Loucy (cell line): ENCODE measurements around the gene SIPA1.

Experiments
- H2AFZ ChIP-seq: fragments of 200-600 bp; sonication (generic); 2 replicates; pipeline ENCODE4 v1.6.0; 2016; ENCODE audit warnings: antibody characterized with exemption, mild to moderate bottlenecking, low read length, moderate library complexity
- H3F3A ChIP-seq: fragments of 200-600 bp; 2 replicates; pipeline ENCODE4 v1.6.0; 2016; ENCODE audit warnings: antibody characterized with exemption, low read depth, mild to moderate bottlenecking
- H3K27me3 ChIP-seq: fragments of 200-600 bp; sonication (generic); 2 replicates; pipeline ENCODE4 v1.6.1; 2014; ENCODE audit warnings: low read length, mild to moderate bottlenecking; ENCODE audit not compliant: insufficient read depth, poor library complexity, severe bottlenecking
- H3K36me3 ChIP-seq: fragments of 200-600 bp; sonication (generic); 2 replicates; pipeline ENCODE4 v1.6.1; 2016; ENCODE audit warnings: low read length; ENCODE audit not compliant: insufficient read depth
- H3K4me1 ChIP-seq: fragments of 200-600 bp; sonication (generic); 2 replicates; pipeline ENCODE4 v1.5.1; 2014; ENCODE audit warnings: low read length, mild to moderate bottlenecking; ENCODE audit not compliant: insufficient read depth, poor library complexity, severe bottlenecking
- H3K4me2 ChIP-seq: fragments of 200-600 bp; sonication (generic); 2 replicates; pipeline ENCODE4 v1.6.0; 2014; ENCODE audit warnings: antibody characterized with exemption, low read length, low read depth, mild to moderate bottlenecking; ENCODE audit not compliant: poor library complexity, severe bottlenecking
- H3K4me3 ChIP-seq: fragments of 200-600 bp; sonication (generic); 2 replicates; pipeline ENCODE4 v1.5.1; 2014; ENCODE audit warnings: low read length, mild to moderate bottlenecking, mixed read lengths; ENCODE audit not compliant: poor library complexity, severe bottlenecking
- H3K79me2 ChIP-seq: fragments of 200-600 bp; sonication (generic); 2 replicates; pipeline ENCODE4 v1.6.1; 2014; ENCODE audit warnings: low read length; ENCODE audit not compliant: insufficient read depth
- H3K9ac ChIP-seq: fragments of 200-600 bp; sonication (generic); 2 replicates; pipeline ENCODE4 v1.6.0; 2014; ENCODE audit warnings: mild to moderate bottlenecking, low read depth, low read length, moderate library complexity; ENCODE audit not compliant: poor library complexity, severe bottlenecking
- H3K9me2 ChIP-seq: fragments of 200-600 bp; sonication (generic); replicated peaks from 2 replicates; pipeline ENCODE4 v1.6.1; 2016; ENCODE audit warnings: low read depth, low read length, mixed read lengths
- H3K9me3 ChIP-seq: fragments of 200-600 bp; sonication (generic); 2 replicates; pipeline ENCODE4 v1.6.1; 2014; ENCODE audit warnings: mild to moderate bottlenecking, antibody characterized with exemption, low read length, low read depth; ENCODE audit not compliant: insufficient read depth
- H4K20me1 ChIP-seq: fragments of 200-600 bp; sonication (generic); 2 replicates; pipeline ENCODE4 v1.6.0; 2014; ENCODE audit warnings: antibody characterized with exemption, low read length, mild to moderate bottlenecking; ENCODE audit not compliant: insufficient read depth, poor library complexity, severe bottlenecking
- CTCF ChIP-seq: fragments of 200-600 bp; sonication (generic); conservative IDR thresholded peaks from 2 replicates; pipeline ENCODE4 v1.5.1; 2014; ENCODE audit warnings: mild to moderate bottlenecking, antibody characterized with exemption, low read length
- EZH2phosphoT487 ChIP-seq: fragments of 200-600 bp; IDR thresholded peaks from 2 replicates; pipeline ENCODE4 v1.6.1; 2018; ENCODE audit warnings: antibody characterized with exemption, mild to moderate bottlenecking, moderate library complexity, borderline replicate concordance

SIPA1 gene

GRCh38 chr11:65612691-65613090, 25.2 kb upstream of the SIPA1 start:
- Histone ChIP-seq H3K4me1 (peaks cover 50% of the 10 kb centered on the region), H3K4me2 (peak overlapping the region; percentile 94), H3F3A (no peaks in the 10 kb centered on the region), H3K79me2 (peaks cover 91% of the 10 kb centered on the region), H3K4me3 (peak overlapping the region; percentile 77), H3K9me2 (no peaks in the 10 kb centered on the region), H2AFZ (no peak overlapping the region), H3K27me3 (no peaks in the 10 kb centered on the region), H3K36me3 (peaks cover 8% of the 10 kb centered on the region; the same call in 1 of the 2 replicates), H4K20me1 (peaks cover 60% of the 10 kb centered on the region), H3K9me3 (no peaks in the 10 kb centered on the region), H3K9ac (peak overlapping the region; percentile 99)
- TF ChIP-seq CTCF (no peak), EZH2phosphoT487 (no peak)

GRCh38 chr11:65613091-65613928, 24.6 kb upstream of the SIPA1 start:
- Histone ChIP-seq H3K4me1 (peaks cover 50% of the 10 kb centered on the region), H3F3A (no peaks in the 10 kb centered on the region), H3K4me2 (peak overlapping the region; percentile 94), H3K4me3 (peak overlapping the region; percentile 77), H3K9ac (peak overlapping the region; percentile 99), H3K27me3 (no peaks in the 10 kb centered on the region), H4K20me1 (peaks cover 67% of the 10 kb centered on the region), H2AFZ (0 out of 2 replicates have a peak overlapping the region, but pooled peaks have one; percentile 24), H3K36me3 (peaks cover 7% of the 10 kb centered on the region; the same call in 1 of the 2 replicates), H3K9me3 (no peaks in the 10 kb centered on the region), H3K79me2 (peaks cover 93% of the 10 kb centered on the region), H3K9me2 (no peaks in the 10 kb centered on the region)
- no peak for TF ChIP-seq CTCF
- TF ChIP-seq EZH2phosphoT487 = no peak

GRCh38 chr11:65615229-65615949, 22.5 kb upstream of the SIPA1 start, which contains the start of gene PCNX3:
TSS of gene PCNX3 (plus strand) at chr11:65615776. CDS start at chr11:65616312, 536 bp downstream.
- H3K27me3 ChIP-seq = no peaks in the 10 kb centered on the region
- no peaks in the 10 kb centered on the region for H3K9me3 ChIP-seq
- peak within 1 kb of the TSS; percentile 99 for H3K4me2 ChIP-seq
- peak within 1 kb of the TSS; percentile 77 for H3K4me3 ChIP-seq
- H3K36me3 ChIP-seq = peaks cover 27% of the 10 kb centered on the region; the same call in 1 of the 2 replicates
- no peaks in the 10 kb centered on the region for H3K9me2 ChIP-seq
- no peaks in the 10 kb centered on the region for H3F3A ChIP-seq
- H4K20me1 ChIP-seq = peaks cover 67% of the 10 kb centered on the region
- peaks cover 93% of the 10 kb centered on the region for H3K79me2 ChIP-seq
- H3K4me1 ChIP-seq = peaks cover 36% of the 10 kb centered on the region
- TF ChIP-seq EZH2phosphoT487 (no peak), CTCF (no peak)
- peak within 1 kb of the TSS; percentile 99 for H3K9ac ChIP-seq
- H2AFZ ChIP-seq = 0 out of 2 replicates have a peak within 1 kb of the TSS, but pooled peaks have one; percentile 24
